ENCODE results near the gene ERAP2.

- TF ChIP-seq CTCF (IDR thresholded peaks at IDR 0.05) (no peak), POLR2A (IDR thresholded peaks at IDR 0.05) (no peak)
Measured at GRCh38 chr5:96946381-96946780, 70.1 kb downstream of the ERAP2 start.
